Islet precursor cell (in vitro differentiated cells): Measurements from ENCODE around the gene PARD3B.

ENCODE experiments used
- DNase-seq: peaks from one replicate; pipeline ENCODE4 v3.0.0-alpha.2; 2018

Gene PARD3B

GRCh38 chr2:204972161-204972560 lies 426.9 kb downstream of the PARD3B start:
- no peak for DNase-seq

- no peak for DNase-seq
Measured at GRCh38 chr2:204972606-204973336, 427.5 kb downstream of the PARD3B start.

GRCh38 chr2:204973616-204974015 lies 428.3 kb downstream of the PARD3B start:
- no peak for DNase-seq

- DNase-seq, result no peak
Measured at GRCh38 chr2:204974487-204974886, 429.2 kb downstream of the PARD3B start.

GRCh38 chr2:204977914-204978313 lies 432.6 kb downstream of the PARD3B start:
- peak; percentile 50 for DNase-seq

- peak; percentile 54 for DNase-seq
Measured at GRCh38 chr2:204982303-204982702, 437.0 kb downstream of the PARD3B start.

GRCh38 chr2:204984518-204984917 lies 439.2 kb downstream of the PARD3B start:
- DNase-seq, result peak; percentile 81

- no peak for DNase-seq
Measured at GRCh38 chr2:204986641-204987040, 441.4 kb downstream of the PARD3B start.

GRCh38 chr2:204988836-204989235 lies 443.6 kb downstream of the PARD3B start:
- DNase-seq, result no peak

GRCh38 chr2:204989877-204990276 lies 444.6 kb downstream of the PARD3B start:
- DNase-seq, result no peak

GRCh38 chr2:205001300-205001966 lies 456.2 kb downstream of the PARD3B start:
- DNase-seq, result no peak

- peak; percentile 61 for DNase-seq
Measured at GRCh38 chr2:205002390-205002789, 457.1 kb downstream of the PARD3B start.

GRCh38 chr2:205003288-205003687 lies 458.0 kb downstream of the PARD3B start:
- DNase-seq, result no peak

GRCh38 chr2:205010196-205010595 lies 464.9 kb downstream of the PARD3B start:
- DNase-seq, result no peak

GRCh38 chr2:205011031-205011430 lies 465.8 kb downstream of the PARD3B start:
- DNase-seq, result no peak

GRCh38 chr2:205012961-205013360 lies 467.7 kb downstream of the PARD3B start:
- no peak for DNase-seq

GRCh38 chr2:205013586-205013985 lies 468.3 kb downstream of the PARD3B start:
- no peak for DNase-seq

- DNase-seq, result no peak
Measured at GRCh38 chr2:205014201-205014600, 468.9 kb downstream of the PARD3B start.

GRCh38 chr2:205017381-205017780 lies 472.1 kb downstream of the PARD3B start:
- no peak for DNase-seq

- no peak for DNase-seq
Measured at GRCh38 chr2:205017912-205018311, 472.6 kb downstream of the PARD3B start.

GRCh38 chr2:205020673-205021072 lies 475.4 kb downstream of the PARD3B start:
- DNase-seq, result no peak

GRCh38 chr2:205022841-205023240 lies 477.6 kb downstream of the PARD3B start:
- no peak for DNase-seq

- peak; percentile 94 for DNase-seq
Measured at GRCh38 chr2:205024822-205025518, 479.7 kb downstream of the PARD3B start.
